ENCODE data around the gene STX12. TPM values are rescaled to one million over a fixed set of nuclear protein-coding genes. Genes with fewer than 3 reads are reported as not detected.

STX12 gene
- total and polyA plus RNA-seq, 2 experiments from 2014 or later = 56.6 to 86.7 TPM

GRCh38 chr1:27744556-27744955 is 28.5 kb upstream of the STX12 start:
- Histone ChIP-seq H3F3A (ENCODE audit: insufficient read depth) (no peaks in the 10 kb centered on the region), H3K9me2 (ENCODE audit: insufficient read depth) (no peaks in the 10 kb centered on the region), H3K27me3 (replicated peaks; ENCODE audit: insufficient read depth) (no peaks in the 10 kb centered on the region), H3K4me1 (ENCODE audit: insufficient read depth) (no peaks in the 10 kb centered on the region), H3K4me2 (ENCODE audit: unreplicated experiment) (no peak overlapping the region), H3K9ac (no peak overlapping the region), H3K9me3 (ENCODE audit: low read depth) (no peaks in the 10 kb centered on the region), H3K4me3 (no peak overlapping the region), H3K27ac (no peak overlapping the region), H3K79me2 (ENCODE audit: insufficient read depth) (no peaks in the 10 kb centered on the region), H4K20me1 (ENCODE audit: insufficient read depth) (no peaks in the 10 kb centered on the region), H2AFZ (no peak overlapping the region), H3K36me3 (ENCODE audit: low read depth) (peaks cover 18% of the 10 kb centered on the region; the same call in 1 of the 2 replicates)
- WGBS, 2 experiments (ENCODE audit: low coverage in 1 of 2, low lambda C conversion rate in 2 of 2, missing lambda C conversion rate in 2 of 2) = 79 to 84% methylated on average over 5 of the region's 5 CpGs
- no peak for DNase-seq
- no peak for TF ChIP-seq EZH2 (IDR thresholded peaks at IDR 0.05; ENCODE audit: insufficient read depth, poor library complexity, severe bottlenecking)
- TF ChIP-seq EZH2phosphoT487 (IDR thresholded peaks at IDR 0.05; ENCODE audit: insufficient read depth, low read depth) = no peak
- in situ Hi-C loops (cut with MboI) = no loop called here

DNA sequence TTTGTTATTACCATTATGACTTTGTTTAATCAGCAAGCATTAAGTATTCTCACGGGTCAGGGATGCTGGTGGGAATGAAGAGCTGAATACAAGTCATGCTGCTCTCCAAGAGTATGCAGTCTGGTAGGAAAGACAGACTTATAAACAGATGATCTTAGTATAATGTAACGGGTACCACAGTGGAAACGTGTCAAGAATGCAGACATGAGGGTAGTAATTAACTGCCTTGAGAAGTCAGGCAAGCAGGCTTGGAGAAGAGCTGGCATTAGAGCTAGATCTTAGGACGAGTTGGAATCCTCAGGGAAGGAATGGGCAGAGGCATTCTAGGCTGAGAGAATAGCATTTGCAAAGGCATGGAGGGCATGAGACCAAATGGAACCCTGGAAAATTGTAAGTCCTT is 27.6 kb upstream of the STX12 start:
- no peak for DNase-seq
- no peaks in the 10 kb centered on the region for H3K9me2 ChIP-seq (ENCODE audit: insufficient read depth)

GRCh38 chr1:27752360-27752759 is 20.7 kb upstream of the STX12 start:
- no peak for TF ChIP-seq EZH2 (IDR thresholded peaks at IDR 0.05; ENCODE audit: insufficient read depth, poor library complexity, severe bottlenecking)
- no peak for TF ChIP-seq EZH2phosphoT487 (IDR thresholded peaks at IDR 0.05; ENCODE audit: insufficient read depth, low read depth)
- H4K20me1 ChIP-seq (ENCODE audit: insufficient read depth) = no peaks in the 10 kb centered on the region
- no peaks in the 10 kb centered on the region for H3K27me3 ChIP-seq (replicated peaks; ENCODE audit: insufficient read depth)
- H3K9ac ChIP-seq = no peak overlapping the region
- no peak overlapping the region for H3K27ac ChIP-seq
- no peaks in the 10 kb centered on the region for H3K9me3 ChIP-seq (ENCODE audit: low read depth)
- in situ Hi-C loops (cut with MboI) = no loop called here
- H3F3A ChIP-seq (ENCODE audit: insufficient read depth) = no peaks in the 10 kb centered on the region
- no peak for DNase-seq
- no peak overlapping the region for H3K4me3 ChIP-seq
- H2AFZ ChIP-seq = no peak overlapping the region
- H3K4me2 ChIP-seq (ENCODE audit: unreplicated experiment) = no peak overlapping the region
- peaks cover 21% of the 10 kb centered on the region; the same call in 1 of the 2 replicates for H3K36me3 ChIP-seq (ENCODE audit: low read depth)
- no peaks in the 10 kb centered on the region for H3K4me1 ChIP-seq (ENCODE audit: insufficient read depth)
- no peaks in the 10 kb centered on the region for H3K79me2 ChIP-seq (ENCODE audit: insufficient read depth)
- H3K9me2 ChIP-seq (ENCODE audit: insufficient read depth) = no peaks in the 10 kb centered on the region
- 63 to 64% methylated on average over 3 of the region's 3 CpGs for WGBS, 2 experiments (ENCODE audit: low coverage in 1 of 2, low lambda C conversion rate in 2 of 2, missing lambda C conversion rate in 2 of 2)

More for the DNA sequence above, 27.6 kb upstream of the STX12 start:
- H3K9ac ChIP-seq = no peak overlapping the region
- no peak overlapping the region for H3K4me3 ChIP-seq
- in situ Hi-C loops (cut with MboI) = no loop called here
- peaks cover 27% of the 10 kb centered on the region; the same call in 1 of the 2 replicates for H3K36me3 ChIP-seq (ENCODE audit: low read depth)
- H4K20me1 ChIP-seq (ENCODE audit: insufficient read depth) = no peaks in the 10 kb centered on the region
- TF ChIP-seq EZH2phosphoT487 (IDR thresholded peaks at IDR 0.05; ENCODE audit: insufficient read depth, low read depth) (no peak), EZH2 (IDR thresholded peaks at IDR 0.05; ENCODE audit: insufficient read depth, poor library complexity, severe bottlenecking) (no peak)
- H3K4me1 ChIP-seq (ENCODE audit: insufficient read depth) = no peaks in the 10 kb centered on the region
- no peaks in the 10 kb centered on the region for H3K9me3 ChIP-seq (ENCODE audit: low read depth)
- H3K4me2 ChIP-seq (ENCODE audit: unreplicated experiment) = no peak overlapping the region
- no peaks in the 10 kb centered on the region for H3K79me2 ChIP-seq (ENCODE audit: insufficient read depth)
- WGBS, 2 experiments (ENCODE audit: low coverage in 1 of 2, low lambda C conversion rate in 2 of 2, missing lambda C conversion rate in 2 of 2) = 94 to 96% methylated on average over 4 of the region's 4 CpGs
- no peaks in the 10 kb centered on the region for H3K27me3 ChIP-seq (replicated peaks; ENCODE audit: insufficient read depth)
- no peaks in the 10 kb centered on the region for H3F3A ChIP-seq (ENCODE audit: insufficient read depth)
- no peak overlapping the region for H2AFZ ChIP-seq
- no peak overlapping the region for H3K27ac ChIP-seq

GRCh38 chr1:27755286-27755685 is 17.7 kb upstream of the STX12 start:
- H3K27ac ChIP-seq = no peak overlapping the region
- in situ Hi-C loops (cut with MboI) = no loop called here
- 70 to 77% methylated on average over 1 of the region's 1 CpG for WGBS, 2 experiments (ENCODE audit: low coverage in 1 of 2, low lambda C conversion rate in 2 of 2, missing lambda C conversion rate in 2 of 2)
- no peak for DNase-seq
- no peak overlapping the region for H3K9ac ChIP-seq
- no peaks in the 10 kb centered on the region for H3K79me2 ChIP-seq (ENCODE audit: insufficient read depth)
- no peaks in the 10 kb centered on the region for H3F3A ChIP-seq (ENCODE audit: insufficient read depth)
- no peak overlapping the region for H3K4me3 ChIP-seq
- H4K20me1 ChIP-seq (ENCODE audit: insufficient read depth) = no peaks in the 10 kb centered on the region
- H3K36me3 ChIP-seq (ENCODE audit: low read depth) = peaks cover 5% of the 10 kb centered on the region; the same call in 1 of the 2 replicates
- no peaks in the 10 kb centered on the region for H3K9me3 ChIP-seq (ENCODE audit: low read depth)
- no peak overlapping the region for H2AFZ ChIP-seq
- no peaks in the 10 kb centered on the region for H3K9me2 ChIP-seq (ENCODE audit: insufficient read depth)
- no peaks in the 10 kb centered on the region for H3K4me1 ChIP-seq (ENCODE audit: insufficient read depth)
- no peak overlapping the region for H3K4me2 ChIP-seq (ENCODE audit: unreplicated experiment)
- TF ChIP-seq EZH2phosphoT487 (IDR thresholded peaks at IDR 0.05; ENCODE audit: insufficient read depth, low read depth) = no peak
- TF ChIP-seq EZH2 (IDR thresholded peaks at IDR 0.05; ENCODE audit: insufficient read depth, poor library complexity, severe bottlenecking) = no peak
- H3K27me3 ChIP-seq (replicated peaks; ENCODE audit: insufficient read depth) = no peaks in the 10 kb centered on the region

- Histone ChIP-seq H3K4me2 (ENCODE audit: unreplicated experiment) (no peak overlapping the region), H3K9me3 (ENCODE audit: low read depth) (no peaks in the 10 kb centered on the region), H2AFZ (no peak overlapping the region), H3K9me2 (ENCODE audit: insufficient read depth) (no peaks in the 10 kb centered on the region), H3K9ac (no peak overlapping the region), H3K36me3 (ENCODE audit: low read depth) (peaks cover 4% of the 10 kb centered on the region), H3F3A (ENCODE audit: insufficient read depth) (no peaks in the 10 kb centered on the region), H4K20me1 (ENCODE audit: insufficient read depth) (no peaks in the 10 kb centered on the region), H3K27ac (no peak overlapping the region), H3K4me3 (no peak overlapping the region), H3K4me1 (ENCODE audit: insufficient read depth) (no peaks in the 10 kb centered on the region), H3K27me3 (replicated peaks; ENCODE audit: insufficient read depth) (no peaks in the 10 kb centered on the region), H3K79me2 (ENCODE audit: insufficient read depth) (no peaks in the 10 kb centered on the region)
- in situ Hi-C loops (cut with MboI) = no loop called here
- no peak for DNase-seq
- TF ChIP-seq EZH2phosphoT487 (IDR thresholded peaks at IDR 0.05; ENCODE audit: insufficient read depth, low read depth) (no peak), EZH2 (IDR thresholded peaks at IDR 0.05; ENCODE audit: insufficient read depth, poor library complexity, severe bottlenecking) (no peak)
- WGBS, 2 experiments (ENCODE audit: low coverage in 1 of 2, low lambda C conversion rate in 2 of 2, missing lambda C conversion rate in 2 of 2) = 68 to 70% methylated on average over 4 of the region's 4 CpGs
Measured at GRCh38 chr1:27755865-27756264, 17.2 kb upstream of the STX12 start.
